ENCODE results near the gene KLF9.

DNA sequence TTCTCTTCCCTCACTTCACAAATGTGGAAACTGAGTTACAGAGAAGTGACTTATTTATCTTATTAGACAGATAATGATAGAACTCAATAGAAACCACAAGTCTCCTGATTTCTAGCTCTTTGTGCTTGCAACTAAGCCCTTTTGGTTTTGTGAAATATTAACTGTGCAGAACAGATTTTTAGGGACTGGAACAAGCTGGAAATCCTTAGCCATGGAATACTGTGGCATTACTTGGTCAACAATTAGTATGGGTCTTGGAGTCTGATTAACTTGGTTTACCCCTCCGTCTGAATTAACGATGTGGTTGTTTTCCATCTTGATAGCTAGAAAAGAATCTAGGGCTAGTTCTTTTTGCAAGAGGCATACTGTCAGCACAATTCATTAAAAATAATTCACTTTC lies 584 bp upstream of the KLF9 start:
- TF ChIP-seq, protein P1, sequence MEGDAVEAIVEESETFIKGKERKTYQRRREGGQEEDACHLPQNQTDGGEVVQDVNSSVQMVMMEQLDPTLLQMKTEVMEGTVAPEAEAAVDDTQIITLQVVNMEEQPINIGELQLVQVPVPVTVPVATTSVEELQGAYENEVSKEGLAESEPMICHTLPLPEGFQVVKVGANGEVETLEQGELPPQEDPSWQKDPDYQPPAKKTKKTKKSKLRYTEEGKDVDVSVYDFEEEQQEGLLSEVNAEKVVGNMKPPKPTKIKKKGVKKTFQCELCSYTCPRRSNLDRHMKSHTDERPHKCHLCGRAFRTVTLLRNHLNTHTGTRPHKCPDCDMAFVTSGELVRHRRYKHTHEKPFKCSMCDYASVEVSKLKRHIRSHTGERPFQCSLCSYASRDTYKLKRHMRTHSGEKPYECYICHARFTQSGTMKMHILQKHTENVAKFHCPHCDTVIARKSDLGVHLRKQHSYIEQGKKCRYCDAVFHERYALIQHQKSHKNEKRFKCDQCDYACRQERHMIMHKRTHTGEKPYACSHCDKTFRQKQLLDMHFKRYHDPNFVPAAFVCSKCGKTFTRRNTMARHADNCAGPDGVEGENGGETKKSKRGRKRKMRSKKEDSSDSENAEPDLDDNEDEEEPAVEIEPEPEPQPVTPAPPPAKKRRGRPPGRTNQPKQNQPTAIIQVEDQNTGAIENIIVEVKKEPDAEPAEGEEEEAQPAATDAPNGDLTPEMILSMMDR (conservative IDR thresholded peaks at IDR 0.05 in 1 of 2, IDR thresholded peaks at IDR 0.05 in 1 of 2; ENCODE audit: extremely low read depth in 1 of 2, insufficient read depth in 1 of 2, low read depth in 1 of 2, low read length in 2 of 2), result no peak
- TF ChIP-seq EZH2 (IDR thresholded peaks at IDR 0.05; ENCODE audit: borderline replicate concordance, low read length), result no peak
